Stimulated activated CD8-positive, alpha-beta memory T cell treated with anti-CD3 and anti-CD28 coated beads, Interleukin-15, amount 100 ng/mL, for 1 hour (primary cell): Measurements from ENCODE around the gene FAM171A2.
A peak's percentile ranks its signal among the peaks of the same experiment; 100 is the strongest.

ENCODE experiments used
- DNase-seq: peaks from one replicate; pipeline ENCODE4 v3.0.0-alpha.2; 2020; ENCODE audit warnings: low read depth

The FAM171A2 gene

DNA sequence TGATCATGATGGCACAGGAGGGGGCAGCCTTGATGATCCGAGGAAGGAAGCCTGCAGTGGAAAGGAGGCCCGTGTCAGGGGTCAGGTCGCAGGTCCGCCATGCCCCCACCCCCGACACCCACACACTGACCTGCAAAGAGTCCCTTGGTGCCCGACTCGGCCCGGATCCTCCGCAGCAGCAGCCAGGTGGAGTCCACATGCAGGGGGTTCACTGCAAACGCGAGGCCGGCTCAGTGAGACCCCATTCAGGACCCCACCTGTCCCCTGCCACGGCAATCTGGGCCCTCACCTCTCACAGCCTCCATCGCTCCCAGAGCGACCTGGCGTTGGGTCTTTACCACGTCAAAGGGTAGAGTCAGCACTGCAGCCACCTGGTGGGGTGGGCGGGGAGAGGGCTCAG is 43.6 kb downstream of the FAM171A2 start:
- no peak for DNase-seq

DNA sequence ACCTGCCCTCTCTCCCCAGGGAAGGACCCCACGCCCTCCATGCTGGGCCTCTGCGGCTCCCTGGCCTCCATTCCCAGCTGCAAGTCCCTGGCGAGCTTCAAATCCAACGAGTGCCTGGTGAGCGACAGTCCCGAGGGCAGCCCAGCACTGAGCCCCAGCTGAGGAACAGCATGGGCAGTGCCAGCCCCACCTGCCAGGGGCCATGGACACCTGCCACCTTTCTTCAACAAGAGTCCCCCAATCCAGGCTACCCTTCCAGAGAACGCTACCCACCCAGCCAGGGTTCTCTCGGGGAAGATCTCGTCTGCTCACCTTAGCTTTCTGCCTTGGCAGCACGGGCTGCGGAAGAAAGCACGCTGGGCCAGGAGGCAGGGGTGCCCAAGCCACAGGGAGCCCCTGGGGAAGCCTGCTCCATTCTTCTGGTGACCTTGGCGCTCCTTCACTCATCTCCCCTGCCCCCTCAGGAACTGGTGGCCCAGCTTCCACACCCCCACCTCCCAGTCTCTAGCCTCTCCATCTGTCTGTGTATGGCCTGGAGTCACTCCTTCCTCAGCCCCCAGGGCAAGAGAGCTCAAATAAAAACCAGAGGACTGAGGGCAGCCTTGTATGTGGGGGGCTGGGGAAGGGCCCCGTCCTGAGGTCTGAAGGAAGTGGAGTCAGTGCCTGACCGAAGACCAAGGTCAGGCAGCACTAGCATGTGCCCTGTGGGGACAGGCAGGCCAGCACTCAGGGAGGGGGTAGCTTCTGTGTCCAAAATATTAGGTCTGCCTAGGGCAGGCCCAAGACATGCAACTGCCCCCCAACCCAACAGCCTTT is 45.4 kb downstream of the FAM171A2 start:
- DNase-seq: no peak

- DNase-seq: no peak
Observed at GRCh38 chr17:44317545-44317944, 46.1 kb downstream of the FAM171A2 start.

- DNase-seq: no peak
Observed at GRCh38 chr17:44315760-44316731, 47.6 kb downstream of the FAM171A2 start.

DNA sequence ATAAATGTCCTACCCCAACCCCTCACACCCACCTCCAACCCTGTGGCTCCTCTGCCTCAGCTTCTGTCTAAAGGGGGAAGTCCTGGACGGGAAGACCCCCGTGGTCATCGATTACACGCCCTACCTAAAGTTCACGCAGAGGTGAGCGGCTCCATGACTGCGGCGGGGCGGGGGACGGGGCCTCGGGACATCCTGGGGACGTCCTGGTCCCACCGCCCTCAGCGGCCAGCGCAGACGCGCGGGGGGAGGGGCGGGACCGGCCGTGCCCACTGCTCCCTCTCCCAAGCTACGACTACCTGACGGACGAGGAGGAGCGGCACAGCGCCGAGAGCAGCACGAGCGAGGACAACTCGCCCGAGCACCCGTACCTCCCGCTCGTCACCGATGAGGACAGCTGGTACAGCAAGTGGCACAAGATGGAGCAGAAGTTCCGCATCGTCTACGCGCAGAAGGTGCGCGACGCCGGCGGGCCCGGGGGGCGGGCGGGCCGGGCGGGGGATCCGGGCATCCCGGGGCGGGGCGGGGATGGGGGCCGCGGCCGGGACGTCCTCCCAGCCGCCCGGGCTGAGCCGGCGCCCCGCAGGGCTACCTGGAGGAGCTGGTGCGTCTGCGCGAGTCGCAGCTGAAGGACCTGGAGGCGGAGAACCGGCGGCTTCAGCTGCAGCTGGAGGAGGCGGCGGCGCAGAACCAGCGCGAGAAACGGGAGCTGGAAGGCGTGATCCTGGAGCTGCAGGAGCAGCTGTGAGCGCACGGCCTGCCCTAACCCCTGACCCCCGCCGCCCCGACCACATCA is 48.6 kb downstream of the FAM171A2 start:
- DNase-seq: no peak

DNA sequence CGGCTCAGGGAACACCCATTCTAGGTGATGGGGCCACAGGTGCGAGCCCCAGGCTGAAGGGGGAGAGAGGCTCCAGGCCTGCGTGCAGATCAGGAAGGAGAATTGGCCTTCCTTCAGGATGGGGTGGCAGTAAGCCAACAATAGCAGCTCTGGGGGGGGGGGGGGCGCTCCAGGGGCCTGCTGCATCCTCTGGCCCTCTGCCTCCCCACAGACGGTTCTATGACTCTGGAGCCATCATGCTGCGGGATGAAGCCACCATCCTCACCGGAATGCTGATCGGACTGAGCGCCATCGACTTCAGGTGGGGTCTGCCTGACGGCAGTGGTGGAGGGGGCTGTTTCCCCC is 49.2 kb downstream of the FAM171A2 start:
- DNase-seq: no peak

- DNase-seq: no peak
Observed at GRCh38 chr17:44314031-44314430, 49.6 kb downstream of the FAM171A2 start.

GRCh38 chr17:44312396-44313104 is 51.1 kb downstream of the FAM171A2 start:
- no peak for DNase-seq

DNA sequence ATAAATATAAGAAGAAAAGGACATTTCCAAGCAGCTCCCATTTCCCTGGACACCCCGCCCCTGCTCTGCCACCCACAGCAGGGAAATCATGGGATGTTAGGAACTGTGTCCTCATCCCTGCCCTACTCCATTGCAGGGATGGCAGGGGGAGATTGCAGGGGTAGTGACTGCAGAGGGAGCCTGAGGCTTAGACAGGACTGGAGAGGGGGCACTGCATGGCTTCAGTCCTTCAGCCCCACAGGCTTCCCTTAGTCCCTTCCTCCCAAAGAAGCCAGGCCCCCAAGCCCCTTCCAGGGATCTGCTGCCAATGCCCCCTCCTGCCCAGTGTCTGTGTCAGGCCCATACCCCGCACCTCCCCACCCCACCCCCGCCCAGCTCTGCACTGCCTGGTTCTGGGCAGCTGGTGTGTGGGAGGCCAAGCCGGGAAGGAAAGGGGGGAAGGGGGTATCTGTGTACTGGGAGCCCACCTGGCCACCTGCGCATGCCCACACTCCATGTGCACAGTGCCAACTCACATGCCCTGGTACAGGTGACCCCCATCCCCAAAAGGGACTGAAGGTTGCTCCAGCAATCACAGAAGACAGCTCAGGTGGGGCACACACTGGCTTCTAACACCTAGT is 52.0 kb downstream of the FAM171A2 start:
- DNase-seq: no peak

GRCh38 chr17:44310609-44311376 is 52.9 kb downstream of the FAM171A2 start:
- no peak for DNase-seq

DNA sequence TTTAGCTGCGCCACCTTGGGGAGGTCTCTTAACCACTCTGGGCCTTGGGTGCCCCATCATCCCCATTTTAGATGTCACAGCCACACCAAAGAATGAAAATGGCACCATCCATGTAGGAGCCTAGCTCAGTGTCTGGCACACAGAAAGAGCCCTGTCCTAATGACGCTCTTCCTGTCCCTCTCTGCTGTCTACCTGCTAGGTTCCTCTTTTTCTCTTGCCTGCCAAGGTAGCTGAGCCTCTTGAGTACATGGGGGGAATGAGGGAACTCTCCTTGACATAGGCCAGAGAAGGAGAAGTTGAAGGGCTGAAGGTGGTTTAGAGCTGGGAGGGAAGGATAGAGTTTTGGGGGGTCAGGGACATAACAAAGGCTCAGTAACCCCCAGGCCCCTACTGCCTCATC is 53.5 kb downstream of the FAM171A2 start:
- no peak for DNase-seq

DNA sequence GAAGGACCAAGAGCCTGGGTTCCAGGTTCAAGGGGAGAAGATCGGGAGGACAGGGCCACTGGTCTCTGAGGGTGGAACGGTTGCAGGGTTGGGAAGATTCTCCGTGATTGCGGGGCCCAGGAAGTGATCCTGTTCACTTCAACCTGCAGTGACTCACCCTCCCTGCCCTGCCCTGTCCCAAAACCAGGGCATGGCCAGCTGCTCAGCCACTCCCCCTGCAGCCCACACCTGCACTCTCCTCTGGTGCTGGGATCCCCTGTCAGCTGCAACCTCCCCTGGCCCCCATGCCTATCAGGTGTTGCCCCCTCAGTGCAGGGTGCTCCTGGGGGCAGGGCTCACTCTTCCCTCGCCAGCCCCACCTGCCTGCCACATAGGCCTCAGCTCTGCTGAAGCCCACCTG is 54.2 kb downstream of the FAM171A2 start:
- no peak for DNase-seq

DNA sequence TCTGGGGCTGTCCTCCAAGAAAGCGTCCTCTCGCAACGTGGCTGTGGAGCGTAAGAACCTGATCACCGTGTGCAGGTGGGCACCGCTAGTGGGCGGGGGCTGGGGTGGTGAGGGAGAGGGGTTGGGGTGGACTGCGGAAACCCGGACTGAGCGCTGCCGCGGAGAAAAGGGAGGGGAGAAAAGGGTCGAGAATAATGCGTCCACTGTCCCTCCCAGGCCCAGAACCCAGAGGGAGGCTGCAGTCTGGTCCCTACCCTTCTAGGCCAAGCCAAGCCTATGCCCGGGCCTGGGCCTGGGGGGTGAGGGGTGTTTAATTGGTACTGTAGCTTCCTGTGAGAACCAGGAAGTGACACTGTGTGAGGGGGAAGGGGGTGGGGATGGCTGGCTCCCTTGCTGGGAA is 54.8 kb downstream of the FAM171A2 start:
- no peak for DNase-seq

- DNase-seq: peak; percentile 79
Observed at GRCh38 chr17:44308320-44308818, 55.3 kb downstream of the FAM171A2 start, which contains the start of gene RUNDC3A. Gene RUNDC3A, plus strand, starts transcription at chr17:44308601. Its CDS starts 232 bp downstream, at chr17:44308833.

DNA sequence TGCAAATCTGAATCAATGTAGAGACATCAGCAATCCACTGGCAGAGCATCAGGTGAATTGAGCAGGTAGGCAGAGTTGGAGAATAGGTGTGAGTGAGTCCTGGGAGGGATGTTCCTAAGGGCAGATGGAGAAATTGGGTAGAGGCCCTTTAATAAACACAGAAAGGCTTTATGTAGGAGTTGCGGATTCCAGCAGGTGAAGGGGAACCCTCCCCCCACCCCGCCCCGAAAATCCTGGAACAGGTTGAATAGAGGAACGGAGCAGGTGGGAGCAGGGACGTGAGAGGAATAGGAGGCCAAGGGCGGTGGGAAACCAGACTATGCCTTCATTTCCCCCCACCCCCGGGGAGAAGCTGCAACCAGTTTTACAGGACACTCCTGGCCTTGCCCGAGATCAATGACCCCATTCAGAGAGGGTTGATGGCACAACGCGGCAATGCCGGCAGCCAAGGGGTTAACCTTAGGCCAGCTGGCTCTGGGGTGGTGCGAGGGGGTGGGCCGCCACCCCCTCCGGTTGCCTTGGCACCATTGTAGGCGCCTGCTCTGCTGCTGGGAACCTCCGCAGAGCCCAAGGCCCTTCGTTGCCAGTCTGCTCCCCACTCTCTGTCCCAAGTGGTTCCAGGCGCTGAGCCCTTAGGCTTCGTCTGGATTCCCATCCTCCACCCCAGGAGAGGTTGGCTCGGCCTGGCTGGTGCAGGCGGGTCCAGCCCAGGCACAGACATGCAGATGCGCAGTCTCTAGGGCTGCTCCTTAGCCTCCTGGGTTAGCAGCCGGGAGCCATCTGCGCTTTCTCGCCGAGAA is 56.1 kb downstream of the FAM171A2 start:
- no peak for DNase-seq

DNA sequence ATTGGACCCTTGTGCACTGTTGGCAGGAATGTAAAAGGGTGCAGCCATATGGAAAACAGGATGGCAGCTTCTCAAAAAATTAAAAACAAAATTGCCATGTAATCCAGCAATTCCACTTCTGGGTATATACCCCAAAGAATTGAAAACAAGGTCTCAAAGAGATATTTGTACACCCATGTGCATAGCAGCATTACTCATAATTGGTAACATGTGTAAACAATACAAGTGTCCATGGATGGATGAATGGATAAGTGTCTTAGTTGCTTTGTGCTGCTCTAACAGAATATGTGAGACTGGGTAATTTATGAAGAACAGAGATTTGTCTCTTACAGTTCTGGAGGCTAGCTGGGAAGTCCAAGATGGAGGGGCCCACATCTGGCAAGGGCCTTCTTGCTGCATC is 59.0 kb downstream of the FAM171A2 start:
- no peak for DNase-seq
